ENCODE data around the gene TNIK. TPM values are rescaled to one million over a fixed set of nuclear protein-coding genes. Genes with fewer than 3 reads are reported as not detected.
A peak's percentile ranks its signal among the peaks of the same experiment; 100 is the strongest.

Gene TNIK
- total and polyA plus RNA-seq, 2 of the 4 experiments (the other 2 are of a cell fraction) = 3.4 to 6.3 TPM

- TF ChIP-seq CHD1 (IDR thresholded peaks at IDR 0.05; ENCODE audit: low read depth, low read length) = no peak; the same call in 1 of the 2 replicates
These were observed 175.7 kb downstream of the TNIK start (continued) for GRCh38 chr3:171284308-171285075.

- POLR2A ChIA-PET (ENCODE audit: unreplicated experiment) = interaction anchor here (0.5 to 0.6 kb wide), 2 partner anchors 53 to 66 kb away, joined by 3 to 4 read pairs; no protein-coding TSS in a partner anchor
- H2AK5ac ChIP-seq (ENCODE audit: low read depth, low read length) = peak overlapping the region; percentile 80
- H2BK5ac ChIP-seq (ENCODE audit: low read depth, low read length, poor library complexity, severe bottlenecking) = peak overlapping the region; percentile 1
- peak overlapping the region; percentile 24; the same call in 1 of the 3 replicates for H2BK15ac ChIP-seq (ENCODE audit: low read depth, low read length)
- peak overlapping the region; percentile 82; the same call in 1 of the 2 replicates for H2BK120ac ChIP-seq (ENCODE audit: low read depth, low read length)
- DNase-seq (no peak), ATAC-seq (ENCODE audit: low read depth) (no peak)
- peak overlapping the region; percentile 13; the same call in 1 of the 2 replicates for H3K27ac ChIP-seq (ENCODE audit: insufficient read depth, low read length)
- H3K4me2 ChIP-seq (ENCODE audit: low read depth, low read length) = no peak overlapping the region
- H3K4me1 ChIP-seq (ENCODE audit: control insufficient read depth, insufficient read depth, low read length) = peaks cover 9% of the 10 kb centered on the region
- H4K5ac ChIP-seq (ENCODE audit: low read depth, low read length) = peak overlapping the region; percentile 68
- no peak overlapping the region for H2AFZ ChIP-seq (replicated peaks; ENCODE audit: low read length, poor library complexity)
- TF ChIP-seq SMC3 (IDR thresholded peaks at IDR 0.05; ENCODE audit: low read depth, low read length) (no peak), CHD1 (IDR thresholded peaks at IDR 0.05; ENCODE audit: low read depth, low read length) (no peak), CEBPB (IDR thresholded peaks at IDR 0.05; ENCODE audit: low read depth, low read length) (no peak), MAFK (IDR thresholded peaks at IDR 0.05; ENCODE audit: low read depth, low read length) (no peak), BHLHE40 (IDR thresholded peaks at IDR 0.05; ENCODE audit: low read depth, low read length) (no peak), POLR2A (IDR thresholded peaks at IDR 0.05; ENCODE audit: low read depth, low read length) (no peak), RCOR1 (IDR thresholded peaks at IDR 0.05; ENCODE audit: insufficient replicate concordance, low read length) (no peak), USF2 (IDR thresholded peaks at IDR 0.05; ENCODE audit: low read depth, low read length) (no peak), FOS (IDR thresholded peaks at IDR 0.05; ENCODE audit: low read depth, low read length) (no peak), MXI1 (IDR thresholded peaks at IDR 0.05; ENCODE audit: borderline replicate concordance, low read depth, low read length) (no peak), RAD21 (IDR thresholded peaks at IDR 0.05; ENCODE audit: low read length) (no peak), MAZ (IDR thresholded peaks at IDR 0.05; ENCODE audit: borderline replicate concordance, low read depth, low read length) (no peak)
- H3K36me3 ChIP-seq (ENCODE audit: control insufficient read depth, insufficient read depth, low read length) = no peaks in the 10 kb centered on the region
- CTCF ChIA-PET = interaction anchor here (0.6 kb wide), 1 partner anchor 21 kb away, joined by 3 read pairs; no protein-coding TSS in a partner anchor
- peak overlapping the region; percentile 34; the same call in 1 of the 2 replicates for H3K4ac ChIP-seq (ENCODE audit: low read depth, low read length)
- peak overlapping the region; percentile 85 for H3K18ac ChIP-seq (ENCODE audit: low read depth, low read length)
- no TSS peak for BruUV-seq (replicated peaks)
- H4K20me1 ChIP-seq (ENCODE audit: insufficient read depth, low read length) = no peaks in the 10 kb centered on the region
- intact Hi-C loops (cut with micrococcal nuclease) = loop anchor here (2.0 kb wide), 1 partner anchor 177 kb away; the partner anchor contains the start of gene TNIK
- H3K27me3 ChIP-seq (ENCODE audit: control insufficient read depth, insufficient read depth, low read length) = no peaks in the 10 kb centered on the region; the same call in 1 of the 2 replicates
- no peak overlapping the region for H3K56ac ChIP-seq (ENCODE audit: extremely low read depth, insufficient read depth, low read length)
- peak overlapping the region; percentile 50 for H4K91ac ChIP-seq (ENCODE audit: insufficient read depth, low read depth, low read length)
- WGBS, 2 experiments (ENCODE audit: extremely low coverage in 2 of 2, insufficient read length in 1 of 2) = no CpG with 5 or more reads among the region's 4 CpGs
- H4K8ac ChIP-seq (ENCODE audit: low read depth in 2 of 2, low read length in 2 of 2) = peak overlapping the region in 1 of 2 experiments; percentile 24; a peak in 1 of 4 replicates
- H2AK9ac ChIP-seq (replicated peaks; ENCODE audit: low read depth, low read length, poor library complexity) = no peak overlapping the region
- H3K14ac ChIP-seq (replicated peaks; ENCODE audit: low read depth, low read length) = peak overlapping the region; percentile 48
- H3K9me3 ChIP-seq (ENCODE audit: control insufficient read depth, insufficient read depth, low read length) = no peaks in the 10 kb centered on the region
- H3K4me3 ChIP-seq (ENCODE audit: insufficient read depth, low read depth, low read length) = no peak overlapping the region
- H3K79me1 ChIP-seq (ENCODE audit: low read depth in 1 of 2, low read length in 2 of 2) = no peaks in the 10 kb centered on the region
- no peak overlapping the region for H3K9ac ChIP-seq (ENCODE audit: low read depth, low read length)
- no peaks in the 10 kb centered on the region; the same call in 1 of the 2 replicates for H3K9me1 ChIP-seq (ENCODE audit: insufficient read depth, low read length)
- peak overlapping the region; percentile 90 for H2BK20ac ChIP-seq (ENCODE audit: low read depth, low read length)
- dilution Hi-C loops (cut with HindIII; ENCODE audit: low sequenced_read_pairs, unreplicated experiment) = no loop called here
- in situ Hi-C loops (cut with MboI; ENCODE audit: low sequenced_read_pairs) = no loop called here
- H3K23ac ChIP-seq (ENCODE audit: low read depth, low read length) = no peak overlapping the region; the same call in 1 of the 2 replicates
These were observed 176.4 kb downstream of the TNIK start for GRCh38 chr3:171283848-171284222.

Measured in IMR-90 (cell line).